Measurements from ENCODE around the gene FTCDNL1.

The FTCDNL1 gene

DNA sequence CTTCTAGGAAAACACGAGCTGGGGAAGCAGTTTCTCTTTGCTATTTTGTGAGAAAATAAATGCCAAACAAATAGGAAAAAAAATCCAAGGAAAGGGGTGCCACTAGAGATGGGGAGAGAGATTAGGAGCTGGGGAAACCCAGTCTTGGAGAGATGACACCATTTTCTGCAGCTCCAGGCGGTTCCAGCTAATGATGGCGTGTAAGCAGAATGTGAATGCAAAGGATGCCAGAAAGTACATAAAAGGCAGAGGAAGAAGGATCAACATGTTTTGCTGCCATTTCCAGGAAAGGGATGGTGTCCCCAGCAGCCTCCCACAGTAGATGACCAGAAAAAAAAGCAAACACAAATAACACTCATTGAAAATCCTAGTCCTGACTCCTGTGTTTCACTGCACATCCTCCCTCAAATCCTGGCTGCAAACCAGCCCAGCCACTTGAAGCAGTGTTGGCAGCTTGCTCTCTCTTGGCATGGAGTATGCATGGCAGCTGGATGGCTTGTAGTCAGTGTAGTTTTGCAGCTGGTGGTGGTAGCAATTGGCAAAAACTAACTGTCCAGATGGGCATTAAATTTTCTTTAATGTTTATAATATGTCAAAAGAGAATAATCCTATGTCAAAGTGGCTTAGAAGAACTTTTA lies 93.6 kb downstream of the FTCDNL1 start:
- Histone ChIP-seq H3K27me3 (ENCODE audit: insufficient read depth, low read length, poor library complexity) (peaks cover 24% of the 10 kb centered on the region), H2AFZ (ENCODE audit: low read depth, low read length) (no peak overlapping the region), H3K4me1 (ENCODE audit: insufficient read depth, low read length) (no peaks in the 10 kb centered on the region), H3K4me3 (ENCODE audit: low read depth in 1 of 2, low read length in 2 of 2) (no peak overlapping the region), H3K9ac (ENCODE audit: low read depth, low read length) (no peak overlapping the region), H3K79me2 (ENCODE audit: insufficient read depth, low read length) (no peaks in the 10 kb centered on the region), H3K4me2 (ENCODE audit: insufficient read depth, low read length) (no peak overlapping the region), H3K27ac (ENCODE audit: low read length) (no peak overlapping the region), H4K20me1 (ENCODE audit: insufficient read depth, low read length) (no peaks in the 10 kb centered on the region), H3K36me3 (ENCODE audit: insufficient read depth, low read length) (no peaks in the 10 kb centered on the region), H3K9me3 (ENCODE audit: insufficient read depth, low read length, severe bottlenecking) (no peaks in the 10 kb centered on the region)
- no peak for DNase-seq
- no peak for ATAC-seq (ENCODE audit: insufficient read depth, low read depth)
- TF ChIP-seq, protein P1, sequence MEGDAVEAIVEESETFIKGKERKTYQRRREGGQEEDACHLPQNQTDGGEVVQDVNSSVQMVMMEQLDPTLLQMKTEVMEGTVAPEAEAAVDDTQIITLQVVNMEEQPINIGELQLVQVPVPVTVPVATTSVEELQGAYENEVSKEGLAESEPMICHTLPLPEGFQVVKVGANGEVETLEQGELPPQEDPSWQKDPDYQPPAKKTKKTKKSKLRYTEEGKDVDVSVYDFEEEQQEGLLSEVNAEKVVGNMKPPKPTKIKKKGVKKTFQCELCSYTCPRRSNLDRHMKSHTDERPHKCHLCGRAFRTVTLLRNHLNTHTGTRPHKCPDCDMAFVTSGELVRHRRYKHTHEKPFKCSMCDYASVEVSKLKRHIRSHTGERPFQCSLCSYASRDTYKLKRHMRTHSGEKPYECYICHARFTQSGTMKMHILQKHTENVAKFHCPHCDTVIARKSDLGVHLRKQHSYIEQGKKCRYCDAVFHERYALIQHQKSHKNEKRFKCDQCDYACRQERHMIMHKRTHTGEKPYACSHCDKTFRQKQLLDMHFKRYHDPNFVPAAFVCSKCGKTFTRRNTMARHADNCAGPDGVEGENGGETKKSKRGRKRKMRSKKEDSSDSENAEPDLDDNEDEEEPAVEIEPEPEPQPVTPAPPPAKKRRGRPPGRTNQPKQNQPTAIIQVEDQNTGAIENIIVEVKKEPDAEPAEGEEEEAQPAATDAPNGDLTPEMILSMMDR (IDR thresholded peaks at IDR 0.05; ENCODE audit: borderline replicate concordance, extremely low read depth, low read length, poor library complexity, severe bottlenecking), result no peak
- no peak for TF ChIP-seq EZH2 (IDR thresholded peaks at IDR 0.05; ENCODE audit: borderline replicate concordance, low read depth, low read length, severe bottlenecking)

DNA sequence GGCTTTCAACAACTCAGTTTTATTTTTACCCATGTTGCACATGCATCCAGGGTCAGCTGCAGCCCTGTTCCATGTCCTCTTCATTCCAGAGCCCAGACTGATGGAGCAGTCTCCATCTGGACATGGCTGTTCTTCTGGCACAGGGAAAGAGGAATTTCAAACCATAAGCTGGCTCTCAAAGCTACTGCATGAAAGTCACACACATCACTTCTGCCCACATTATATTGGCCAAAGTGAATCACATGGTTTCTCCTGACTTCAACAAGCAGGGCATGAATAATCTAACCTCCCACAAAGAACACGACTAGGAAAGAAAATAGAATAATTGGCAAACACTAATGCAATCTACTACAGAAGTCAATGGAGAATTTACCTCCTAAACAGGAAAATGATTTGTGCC lies 94.2 kb downstream of the FTCDNL1 start:
- TF ChIP-seq, protein P1 (IDR thresholded peaks at IDR 0.05; ENCODE audit: borderline replicate concordance, extremely low read depth, low read length, poor library complexity, severe bottlenecking), result no peak
- no peak for TF ChIP-seq EZH2 (IDR thresholded peaks at IDR 0.05; ENCODE audit: borderline replicate concordance, low read depth, low read length, severe bottlenecking)
- Histone ChIP-seq H3K27me3 (ENCODE audit: insufficient read depth, low read length, poor library complexity) (peaks cover 24% of the 10 kb centered on the region), H2AFZ (ENCODE audit: low read depth, low read length) (no peak overlapping the region), H3K36me3 (ENCODE audit: insufficient read depth, low read length) (no peaks in the 10 kb centered on the region), H3K4me3 (ENCODE audit: low read depth in 1 of 2, low read length in 2 of 2) (no peak overlapping the region), H3K4me2 (ENCODE audit: insufficient read depth, low read length) (no peak overlapping the region), H3K27ac (ENCODE audit: low read length) (no peak overlapping the region), H3K9ac (ENCODE audit: low read depth, low read length) (no peak overlapping the region), H3K4me1 (ENCODE audit: insufficient read depth, low read length) (no peaks in the 10 kb centered on the region), H3K9me3 (ENCODE audit: insufficient read depth, low read length, severe bottlenecking) (no peaks in the 10 kb centered on the region), H3K79me2 (ENCODE audit: insufficient read depth, low read length) (no peaks in the 10 kb centered on the region), H4K20me1 (ENCODE audit: insufficient read depth, low read length) (no peaks in the 10 kb centered on the region)
- no peak for ATAC-seq (ENCODE audit: insufficient read depth, low read depth)
- DNase-seq, result no peak

DNA sequence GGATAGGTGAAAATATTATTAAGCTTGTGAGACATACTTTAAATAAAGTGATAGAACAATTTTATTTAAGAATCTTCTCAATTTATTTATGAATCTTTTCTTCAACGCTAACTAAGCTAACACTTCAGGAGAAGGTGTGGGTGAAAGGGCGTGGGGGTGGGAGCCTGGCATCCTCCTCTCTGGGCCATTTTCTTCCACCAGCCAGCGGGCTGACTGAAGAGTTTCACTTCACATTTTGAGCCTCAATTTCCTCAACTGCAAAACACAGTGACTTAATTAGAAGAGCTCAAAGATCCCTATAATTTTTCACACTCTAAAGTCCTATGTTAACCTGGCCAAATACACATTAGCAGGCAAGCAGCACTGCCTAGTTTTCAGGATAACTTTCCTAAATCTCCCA lies 94.8 kb downstream of the FTCDNL1 start:
- Histone ChIP-seq H3K4me3 (ENCODE audit: low read depth in 1 of 2, low read length in 2 of 2) (no peak overlapping the region), H3K27me3 (ENCODE audit: insufficient read depth, low read length, poor library complexity) (peaks cover 20% of the 10 kb centered on the region), H3K4me2 (ENCODE audit: insufficient read depth, low read length) (no peak overlapping the region), H2AFZ (ENCODE audit: low read depth, low read length) (no peak overlapping the region), H3K9ac (ENCODE audit: low read depth, low read length) (no peak overlapping the region), H4K20me1 (ENCODE audit: insufficient read depth, low read length) (no peaks in the 10 kb centered on the region), H3K79me2 (ENCODE audit: insufficient read depth, low read length) (no peaks in the 10 kb centered on the region), H3K4me1 (ENCODE audit: insufficient read depth, low read length) (no peaks in the 10 kb centered on the region), H3K36me3 (ENCODE audit: insufficient read depth, low read length) (no peaks in the 10 kb centered on the region), H3K27ac (ENCODE audit: low read length) (no peak overlapping the region), H3K9me3 (ENCODE audit: insufficient read depth, low read length, severe bottlenecking) (no peaks in the 10 kb centered on the region)
- no peak for ATAC-seq (ENCODE audit: insufficient read depth, low read depth)
- no peak for DNase-seq
- no peak for TF ChIP-seq EZH2 (IDR thresholded peaks at IDR 0.05; ENCODE audit: borderline replicate concordance, low read depth, low read length, severe bottlenecking)
- TF ChIP-seq, protein P1 (IDR thresholded peaks at IDR 0.05; ENCODE audit: borderline replicate concordance, extremely low read depth, low read length, poor library complexity, severe bottlenecking), result no peak

Data from DND-41 (cell line).